GM12864 (cell line): ENCODE results near the gene ISLR.

Experiments
- DNase-seq: peaks from one replicate; pipeline ENCODE4 v3.0.0-alpha.2; 2011; ENCODE audit warnings: low read depth
- H3K4me3 ChIP-seq: 2 replicates; pipeline ENCODE4 v1.5.1; 2011; ENCODE audit warnings: mild to moderate bottlenecking, low read depth, low read length, control low read depth
- TF ChIP-seq, protein P1 (sequence below): IDR thresholded peaks from 2 replicates; pipeline ENCODE4 v1.5.1; 2011; ENCODE audit warnings: low read depth, mild to moderate bottlenecking, moderate library complexity, low read length, control low read depth, inconsistent platforms; ENCODE audit errors: missing control alignments

Gene ISLR

DNA sequence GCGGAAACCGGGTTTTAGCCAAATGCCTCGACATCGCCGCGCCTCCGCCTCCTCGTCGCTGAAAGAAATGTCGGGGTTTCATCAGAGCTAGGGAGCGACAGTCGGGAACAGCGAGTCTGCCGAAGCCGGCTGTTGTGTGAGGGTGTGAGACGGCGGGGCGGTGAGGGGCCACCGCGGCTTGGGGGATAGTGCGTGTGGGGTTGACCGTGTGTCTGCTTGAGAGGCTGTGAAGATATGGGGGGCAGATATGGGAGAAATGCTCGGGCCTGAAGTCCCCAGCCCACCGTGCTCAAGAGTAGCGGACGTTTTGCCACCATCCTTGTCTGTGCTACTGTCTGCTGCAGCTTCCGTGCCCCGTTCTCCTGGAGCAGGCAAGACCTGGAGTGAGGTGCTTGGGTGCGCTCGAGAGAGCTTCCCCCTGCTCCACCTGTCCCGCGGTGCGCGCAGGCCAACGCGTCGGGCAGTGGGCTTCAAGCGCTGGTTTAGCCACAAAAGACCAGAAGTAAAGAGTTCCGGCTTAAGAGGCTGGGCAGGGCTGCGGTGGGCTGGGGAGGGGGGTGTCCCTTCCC, 43.8 kb upstream of the ISLR start:
- no peak overlapping the region for H3K4me3 ChIP-seq
- TF ChIP-seq, protein P1, sequence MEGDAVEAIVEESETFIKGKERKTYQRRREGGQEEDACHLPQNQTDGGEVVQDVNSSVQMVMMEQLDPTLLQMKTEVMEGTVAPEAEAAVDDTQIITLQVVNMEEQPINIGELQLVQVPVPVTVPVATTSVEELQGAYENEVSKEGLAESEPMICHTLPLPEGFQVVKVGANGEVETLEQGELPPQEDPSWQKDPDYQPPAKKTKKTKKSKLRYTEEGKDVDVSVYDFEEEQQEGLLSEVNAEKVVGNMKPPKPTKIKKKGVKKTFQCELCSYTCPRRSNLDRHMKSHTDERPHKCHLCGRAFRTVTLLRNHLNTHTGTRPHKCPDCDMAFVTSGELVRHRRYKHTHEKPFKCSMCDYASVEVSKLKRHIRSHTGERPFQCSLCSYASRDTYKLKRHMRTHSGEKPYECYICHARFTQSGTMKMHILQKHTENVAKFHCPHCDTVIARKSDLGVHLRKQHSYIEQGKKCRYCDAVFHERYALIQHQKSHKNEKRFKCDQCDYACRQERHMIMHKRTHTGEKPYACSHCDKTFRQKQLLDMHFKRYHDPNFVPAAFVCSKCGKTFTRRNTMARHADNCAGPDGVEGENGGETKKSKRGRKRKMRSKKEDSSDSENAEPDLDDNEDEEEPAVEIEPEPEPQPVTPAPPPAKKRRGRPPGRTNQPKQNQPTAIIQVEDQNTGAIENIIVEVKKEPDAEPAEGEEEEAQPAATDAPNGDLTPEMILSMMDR = no peak
- no peak for DNase-seq

- no peak within 1 kb of the TSS for H3K4me3 ChIP-seq
- DNase-seq = no peak
- TF ChIP-seq, protein P1 = no peak
These were observed 43.2 kb upstream of the ISLR start, which contains the start of gene ISLR2 for GRCh38 chr15:74130155-74130848. TSS of gene ISLR2 (plus strand) at chr15:74130586. CDS start at chr15:74132755, 2,169 bp downstream.

- H3K4me3 ChIP-seq = no peak overlapping the region
- no peak for DNase-seq
These were observed 42.5 kb upstream of the ISLR start for GRCh38 chr15:74130849-74131627.

DNA sequence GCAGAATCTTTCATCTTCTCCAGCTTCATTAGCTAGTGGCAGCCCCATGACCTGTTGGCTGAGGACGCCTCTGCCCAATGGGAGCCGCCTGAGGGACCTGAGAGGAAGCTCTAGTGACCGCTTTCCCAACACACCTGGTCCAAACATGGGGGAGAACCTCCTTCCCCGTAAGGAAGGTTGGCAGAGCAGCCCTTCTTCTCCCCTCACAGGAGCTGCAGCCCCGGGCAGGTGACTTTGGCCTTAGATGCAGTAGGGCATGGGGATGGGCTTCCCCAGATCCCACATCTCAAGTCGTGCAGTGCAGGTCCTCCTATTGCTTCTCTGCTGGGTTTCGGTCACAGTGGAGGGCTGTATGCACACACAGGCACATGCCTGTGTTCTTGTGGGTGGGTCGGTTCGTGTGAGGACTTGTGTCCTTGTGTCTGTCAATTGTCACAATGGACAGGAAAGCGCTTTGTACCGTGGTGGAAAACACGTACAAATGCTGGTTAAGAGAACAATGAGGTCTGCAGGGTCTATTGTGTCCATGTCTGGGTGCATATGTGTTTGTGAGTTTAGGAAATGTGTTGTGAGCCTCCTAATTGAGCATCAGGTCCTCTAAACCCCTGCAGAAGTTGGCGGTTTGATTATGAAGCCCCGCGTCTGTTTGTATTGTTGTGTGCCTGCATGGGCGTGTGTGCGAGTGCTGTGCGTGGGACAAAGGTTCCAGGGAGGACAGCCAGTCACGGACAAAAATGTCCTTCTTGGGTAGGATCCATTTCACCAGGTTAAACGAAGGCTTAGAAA, 41.7 kb upstream of the ISLR start:
- TF ChIP-seq, protein P1 = no peak
- DNase-seq = no peak
- no peak overlapping the region for H3K4me3 ChIP-seq

More at GRCh38 chr15:74130849-74131627, 42.5 kb upstream of the ISLR start:
- TF ChIP-seq, protein P1 = no peak

DNA sequence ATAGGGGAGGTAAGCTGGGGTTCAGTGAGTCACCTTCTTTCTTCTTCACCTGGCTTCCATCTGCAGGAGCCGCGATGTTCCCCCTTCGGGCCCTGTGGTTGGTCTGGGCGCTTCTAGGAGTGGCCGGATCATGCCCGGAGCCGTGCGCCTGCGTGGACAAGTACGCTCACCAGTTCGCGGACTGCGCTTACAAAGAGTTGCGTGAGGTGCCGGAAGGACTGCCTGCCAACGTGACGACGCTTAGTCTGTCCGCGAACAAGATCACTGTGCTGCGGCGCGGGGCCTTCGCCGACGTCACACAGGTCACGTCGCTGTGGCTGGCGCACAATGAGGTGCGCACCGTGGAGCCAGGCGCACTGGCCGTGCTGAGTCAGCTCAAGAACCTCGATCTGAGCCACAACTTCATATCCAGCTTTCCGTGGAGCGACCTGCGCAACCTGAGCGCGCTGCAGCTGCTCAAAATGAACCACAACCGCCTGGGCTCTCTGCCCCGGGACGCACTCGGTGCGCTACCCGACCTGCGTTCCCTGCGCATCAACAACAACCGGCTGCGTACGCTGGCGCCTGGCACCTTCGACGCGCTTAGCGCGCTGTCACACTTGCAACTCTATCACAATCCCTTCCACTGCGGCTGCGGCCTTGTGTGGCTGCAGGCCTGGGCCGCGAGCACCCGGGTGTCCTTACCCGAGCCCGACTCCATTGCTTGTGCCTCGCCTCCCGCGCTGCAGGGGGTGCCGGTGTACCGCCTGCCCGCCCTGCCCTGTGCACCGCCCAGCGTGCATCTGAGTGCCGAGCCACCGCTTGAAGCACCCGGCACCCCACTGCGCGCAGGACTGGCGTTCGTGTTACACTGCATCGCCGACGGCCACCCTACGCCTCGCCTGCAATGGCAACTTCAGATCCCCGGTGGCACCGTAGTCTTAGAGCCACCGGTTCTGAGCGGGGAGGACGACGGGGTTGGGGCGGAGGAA, 40.5 kb upstream of the ISLR start:
- no peak for DNase-seq
- no peak overlapping the region for H3K4me3 ChIP-seq
- TF ChIP-seq, protein P1 = no peak
